HL-60 (cell line): ENCODE results near the gene CFAP45.

Experiments used
- DNase-seq, 2 experiments: peaks; one replicate each; pipeline ENCODE4 v3.0.0-alpha.2; 2010 to 2020; ENCODE audit warnings: low read depth in 1 of 2, low spot score in 1 of 2
- H3K27ac ChIP-seq: fragments of 250-450 bp; sonication (Bioruptor Pico); replicated peaks from 2 replicates; pipeline ENCODE4 v1.5.1; 2020; ENCODE audit warnings: mild to moderate bottlenecking, moderate library complexity
- H3K27me3 ChIP-seq: fragments of 250-450 bp; sonication (Bioruptor Pico); 2 replicates; pipeline ENCODE4 v1.5.1; 2021; ENCODE audit warnings: mild to moderate bottlenecking, moderate library complexity; ENCODE audit not compliant: insufficient read depth, poor library complexity, severe bottlenecking
- H3K4me3 ChIP-seq: replicated peaks from 2 replicates; pipeline ENCODE4 v1.5.1; 2011; ENCODE audit warnings: mild to moderate bottlenecking, control low read depth, low read length; ENCODE audit not compliant: insufficient read depth
- CTCF ChIP-seq: IDR thresholded peaks from one replicate; pipeline ENCODE4 v1.5.1; 2011; ENCODE audit warnings: low read length, control low read depth, inconsistent platforms; ENCODE audit not compliant: insufficient read depth
- GABPA ChIP-seq: IDR thresholded peaks from 2 replicates; pipeline ENCODE4 v1.6.1; 2012; ENCODE audit warnings: low read depth
- POLR2AphosphoS5 ChIP-seq: IDR thresholded peaks from 2 replicates; pipeline ENCODE4 v1.6.1; 2012; ENCODE audit warnings: low read depth
- REST ChIP-seq: IDR thresholded peaks from 2 replicates; pipeline ENCODE4 v1.6.1; 2012; ENCODE audit warnings: low read depth; ENCODE audit not compliant: insufficient replicate concordance
- SPI1 ChIP-seq: IDR thresholded peaks from 2 replicates; pipeline ENCODE4 v1.6.1; 2012; ENCODE audit warnings: low read depth, mild to moderate bottlenecking, borderline replicate concordance

CFAP45 gene

GRCh38 chr1:159859767-159860322, 40.1 kb downstream of the CFAP45 start:
- DNase-seq = no peak
- Histone ChIP-seq H3K27ac (no peak overlapping the region), H3K27me3 (peaks cover 7% of the 10 kb centered on the region), H3K4me3 (no peak overlapping the region)
- TF ChIP-seq GABPA = no peak
- no peak for TF ChIP-seq REST
- TF ChIP-seq CTCF = no peak
- no peak for TF ChIP-seq SPI1
- TF ChIP-seq POLR2AphosphoS5 = no peak

- H3K27me3 ChIP-seq = peaks cover 16% of the 10 kb centered on the region
- DNase-seq = no peak
- no peak overlapping the region for H3K4me3 ChIP-seq
- no peak overlapping the region for H3K27ac ChIP-seq
- TF ChIP-seq REST (peak; percentile 57), CTCF (no peak)
Observed at GRCh38 chr1:159857889-159858288, 42.1 kb downstream of the CFAP45 start.

- Histone ChIP-seq H3K27ac (no peak overlapping the region), H3K27me3 (peaks cover 16% of the 10 kb centered on the region), H3K4me3 (no peak overlapping the region)
- DNase-seq = no peak
- no peak for TF ChIP-seq GABPA
- TF ChIP-seq SPI1 = no peak
- no peak for TF ChIP-seq REST
- TF ChIP-seq CTCF = no peak
- TF ChIP-seq POLR2AphosphoS5 = no peak
Observed at GRCh38 chr1:159856576-159856975, 43.4 kb downstream of the CFAP45 start.
